Measurements from ENCODE around the gene DCLK2. TPM values are rescaled to one million over a fixed set of nuclear protein-coding genes. Genes with fewer than 3 reads are reported as not detected.

DCLK2 gene
- polyA plus RNA-seq, 1 donor from 2014 or later: 134 TPM

DNA sequence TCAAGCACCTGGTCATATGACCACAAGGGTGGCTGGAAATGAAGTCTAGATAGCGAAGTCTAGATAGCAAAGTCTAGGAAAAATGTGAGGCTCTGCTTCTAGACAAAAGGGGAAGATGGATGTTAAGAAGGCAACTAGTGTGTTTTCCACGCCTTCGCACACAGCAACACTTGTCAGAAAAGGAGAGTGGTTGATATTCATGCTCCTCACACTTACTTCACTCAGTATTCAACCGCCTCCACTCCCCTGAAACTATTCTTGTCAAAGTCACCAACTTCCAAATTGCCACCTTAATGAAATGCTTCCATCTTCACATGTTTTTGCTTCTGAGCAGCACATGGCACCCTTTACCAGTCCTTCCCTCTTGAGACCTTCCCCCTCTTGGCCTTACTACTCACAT is 27.7 kb upstream of the DCLK2 start:
- Histone ChIP-seq H3K79me2 (replicated peaks; ENCODE audit: insufficient read depth, low read length) (no peaks in the 10 kb centered on the region), H3K9me2 (ENCODE audit: insufficient read depth, low read length) (no peaks in the 10 kb centered on the region), H3F3A (ENCODE audit: insufficient read depth, low read length, poor library complexity, severe bottlenecking) (no peaks in the 10 kb centered on the region), H3K27me3 (ENCODE audit: insufficient read depth, low read depth, low read length) (no peaks in the 10 kb centered on the region), H3K4me3 (ENCODE audit: low read length) (no peak overlapping the region), H3K4me2 (ENCODE audit: low read length) (no peak overlapping the region), H3K36me3 (ENCODE audit: insufficient read depth, low read length) (no peaks in the 10 kb centered on the region), H3K9ac (ENCODE audit: low read length) (no peak overlapping the region), H3K27ac (ENCODE audit: low read length) (no peak overlapping the region), H2AFZ (ENCODE audit: low read depth, low read length) (no peak overlapping the region), H4K20me1 (ENCODE audit: insufficient read depth) (no peaks in the 10 kb centered on the region), H3K9me3 (ENCODE audit: low read length) (no peaks in the 10 kb centered on the region)
- TF ChIP-seq POLR2AphosphoS5 (IDR thresholded peaks at IDR 0.05) (no peak), RAD21 (conservative IDR thresholded peaks at IDR 0.05) (no peak)

DNA sequence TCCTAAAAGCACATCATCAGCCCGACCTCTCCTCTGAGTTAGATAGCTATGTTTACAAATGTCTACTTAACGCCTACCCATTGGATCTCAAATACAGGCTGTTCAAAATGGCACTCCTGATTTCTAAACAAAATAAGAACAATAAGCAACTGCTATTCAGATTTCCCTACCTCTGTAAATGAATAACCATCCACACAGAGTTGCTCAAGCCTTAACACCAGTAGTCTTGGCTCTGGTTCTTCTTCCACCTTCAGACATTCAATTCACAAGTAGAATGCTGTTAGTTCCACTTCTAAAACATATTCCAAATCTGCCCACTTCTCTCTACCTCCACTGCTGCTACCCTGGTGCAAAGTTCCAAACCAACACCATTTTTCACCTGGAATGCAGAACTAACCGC is 27.1 kb upstream of the DCLK2 start:
- Histone ChIP-seq H3K27me3 (ENCODE audit: insufficient read depth, low read depth, low read length) (no peaks in the 10 kb centered on the region), H3K4me2 (ENCODE audit: low read length) (no peak overlapping the region), H3K4me3 (ENCODE audit: low read length) (no peak overlapping the region), H4K20me1 (ENCODE audit: insufficient read depth) (no peaks in the 10 kb centered on the region), H3F3A (ENCODE audit: insufficient read depth, low read length, poor library complexity, severe bottlenecking) (no peaks in the 10 kb centered on the region), H3K27ac (ENCODE audit: low read length) (no peak overlapping the region), H3K9me2 (ENCODE audit: insufficient read depth, low read length) (no peaks in the 10 kb centered on the region), H3K79me2 (replicated peaks; ENCODE audit: insufficient read depth, low read length) (no peaks in the 10 kb centered on the region), H2AFZ (ENCODE audit: low read depth, low read length) (no peak overlapping the region), H3K9ac (ENCODE audit: low read length) (no peak overlapping the region), H3K9me3 (ENCODE audit: low read length) (no peaks in the 10 kb centered on the region), H3K36me3 (ENCODE audit: insufficient read depth, low read length) (no peaks in the 10 kb centered on the region)
- TF ChIP-seq TAF1 (IDR thresholded peaks at IDR 0.05; ENCODE audit: low read depth) (no peak), EP300 (conservative IDR thresholded peaks at IDR 0.05; ENCODE audit: poor library complexity, severe bottlenecking) (no peak), SMC3 (conservative IDR thresholded peaks at IDR 0.05; ENCODE audit: poor library complexity) (no peak), MXI1 (conservative IDR thresholded peaks at IDR 0.05; ENCODE audit: poor library complexity, severe bottlenecking) (no peak), EZH2 (IDR thresholded peaks at IDR 0.05; ENCODE audit: borderline replicate concordance, insufficient read depth, low read length, poor library complexity, severe bottlenecking) (no peak), RAD21 (conservative IDR thresholded peaks at IDR 0.05) (no peak), POLR2AphosphoS5 (IDR thresholded peaks at IDR 0.05) (no peak), CTCF (IDR thresholded peaks at IDR 0.05; ENCODE audit: poor library complexity, severe bottlenecking) (no peak)
- TF ChIP-seq, protein P1, sequence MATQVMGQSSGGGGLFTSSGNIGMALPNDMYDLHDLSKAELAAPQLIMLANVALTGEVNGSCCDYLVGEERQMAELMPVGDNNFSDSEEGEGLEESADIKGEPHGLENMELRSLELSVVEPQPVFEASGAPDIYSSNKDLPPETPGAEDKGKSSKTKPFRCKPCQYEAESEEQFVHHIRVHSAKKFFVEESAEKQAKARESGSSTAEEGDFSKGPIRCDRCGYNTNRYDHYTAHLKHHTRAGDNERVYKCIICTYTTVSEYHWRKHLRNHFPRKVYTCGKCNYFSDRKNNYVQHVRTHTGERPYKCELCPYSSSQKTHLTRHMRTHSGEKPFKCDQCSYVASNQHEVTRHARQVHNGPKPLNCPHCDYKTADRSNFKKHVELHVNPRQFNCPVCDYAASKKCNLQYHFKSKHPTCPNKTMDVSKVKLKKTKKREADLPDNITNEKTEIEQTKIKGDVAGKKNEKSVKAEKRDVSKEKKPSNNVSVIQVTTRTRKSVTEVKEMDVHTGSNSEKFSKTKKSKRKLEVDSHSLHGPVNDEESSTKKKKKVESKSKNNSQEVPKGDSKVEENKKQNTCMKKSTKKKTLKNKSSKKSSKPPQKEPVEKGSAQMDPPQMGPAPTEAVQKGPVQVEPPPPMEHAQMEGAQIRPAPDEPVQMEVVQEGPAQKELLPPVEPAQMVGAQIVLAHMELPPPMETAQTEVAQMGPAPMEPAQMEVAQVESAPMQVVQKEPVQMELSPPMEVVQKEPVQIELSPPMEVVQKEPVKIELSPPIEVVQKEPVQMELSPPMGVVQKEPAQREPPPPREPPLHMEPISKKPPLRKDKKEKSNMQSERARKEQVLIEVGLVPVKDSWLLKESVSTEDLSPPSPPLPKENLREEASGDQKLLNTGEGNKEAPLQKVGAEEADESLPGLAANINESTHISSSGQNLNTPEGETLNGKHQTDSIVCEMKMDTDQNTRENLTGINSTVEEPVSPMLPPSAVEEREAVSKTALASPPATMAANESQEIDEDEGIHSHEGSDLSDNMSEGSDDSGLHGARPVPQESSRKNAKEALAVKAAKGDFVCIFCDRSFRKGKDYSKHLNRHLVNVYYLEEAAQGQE (IDR thresholded peaks at IDR 0.05; ENCODE audit: borderline replicate concordance): no peak

- Histone ChIP-seq H3K4me2 (ENCODE audit: low read length) (no peak overlapping the region), H2AFZ (ENCODE audit: low read depth, low read length) (no peak overlapping the region), H4K20me1 (ENCODE audit: insufficient read depth) (no peaks in the 10 kb centered on the region), H3K9me2 (ENCODE audit: insufficient read depth, low read length) (no peaks in the 10 kb centered on the region), H3F3A (ENCODE audit: insufficient read depth, low read length, poor library complexity, severe bottlenecking) (no peaks in the 10 kb centered on the region), H3K36me3 (ENCODE audit: insufficient read depth, low read length) (no peaks in the 10 kb centered on the region), H3K4me3 (ENCODE audit: low read length) (no peak overlapping the region), H3K9me3 (ENCODE audit: low read length) (no peaks in the 10 kb centered on the region), H3K79me2 (replicated peaks; ENCODE audit: insufficient read depth, low read length) (no peaks in the 10 kb centered on the region), H3K27me3 (ENCODE audit: insufficient read depth, low read depth, low read length) (no peaks in the 10 kb centered on the region), H3K27ac (ENCODE audit: low read length) (no peak overlapping the region), H3K9ac (ENCODE audit: low read length) (no peak overlapping the region)
- TF ChIP-seq POLR2AphosphoS5 (IDR thresholded peaks at IDR 0.05) (no peak), TAF1 (IDR thresholded peaks at IDR 0.05; ENCODE audit: low read depth) (no peak), RAD21 (conservative IDR thresholded peaks at IDR 0.05) (no peak)
Measured at GRCh38 chr4:150055467-150055866, 22.8 kb upstream of the DCLK2 start.
